ENCODE measurements around the gene TMEM222.
A peak's percentile ranks its signal among the peaks of the same experiment; 100 is the strongest.

Gene TMEM222

DNA sequence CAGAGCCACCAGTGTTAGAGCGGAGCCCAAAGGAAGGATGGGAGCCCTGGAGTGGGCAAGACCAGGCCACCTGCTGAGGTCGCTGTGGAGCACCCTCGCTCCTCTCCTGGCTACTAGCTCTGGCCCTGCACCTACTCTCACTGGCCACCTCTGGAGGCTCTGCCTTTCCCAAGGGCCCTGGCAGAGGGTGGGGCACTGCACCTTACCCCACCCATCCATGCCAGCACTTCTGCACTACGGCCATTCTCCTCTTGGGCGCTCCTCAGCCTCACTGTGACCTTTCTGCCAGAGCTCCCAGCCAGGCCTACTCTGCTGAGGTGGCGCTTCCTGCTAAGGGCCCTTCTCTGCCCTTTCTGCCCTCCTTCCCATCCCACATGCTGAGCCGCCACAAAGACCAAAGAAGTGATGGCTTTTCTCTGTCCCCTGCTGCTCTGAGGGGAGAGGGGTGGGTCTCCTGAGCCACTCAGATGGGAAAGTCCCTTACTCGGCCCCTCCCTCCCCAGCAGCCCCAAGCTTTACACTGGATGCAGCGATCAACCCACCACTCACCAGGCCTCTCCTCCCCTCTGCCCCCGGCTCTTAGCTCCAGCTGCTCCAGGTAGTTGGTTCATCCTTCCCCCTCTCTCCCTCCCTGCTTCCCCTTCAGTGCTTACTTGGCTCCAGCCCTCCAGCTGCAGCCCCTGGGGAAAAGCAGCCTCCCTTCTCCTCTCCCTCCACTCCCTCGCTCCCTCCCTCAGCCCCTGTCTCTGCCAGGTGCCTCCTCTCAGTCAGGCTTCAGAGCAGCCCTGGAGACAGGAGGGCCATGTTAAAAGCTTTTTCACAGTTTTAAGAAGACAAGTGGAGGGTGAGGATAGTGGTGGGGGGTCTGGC lies 14.8 kb upstream of the TMEM222 start:
- DNase-seq, result no peak

GRCh38 chr1:27307874-27308598 lies 13.9 kb upstream of the TMEM222 start:
- DNase-seq, result no peak

DNA sequence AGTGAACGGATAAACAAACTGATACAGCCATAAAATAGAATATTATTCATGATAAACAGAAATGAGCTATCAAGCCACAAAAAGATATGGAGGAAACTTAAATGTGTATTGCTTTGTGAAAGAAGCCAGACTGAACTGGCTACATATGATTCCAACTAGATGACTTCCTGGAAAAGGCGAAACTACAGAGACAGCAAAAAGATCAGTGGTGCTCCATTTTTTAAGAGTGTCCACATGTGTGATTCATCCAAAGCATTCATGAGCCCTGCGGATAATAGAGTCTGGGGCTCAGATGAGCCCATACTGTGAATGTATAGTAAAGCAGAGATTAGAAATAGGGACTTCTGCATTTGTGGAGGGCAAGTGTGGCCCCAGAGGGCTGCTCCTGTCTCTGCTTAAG lies 7.8 kb upstream of the TMEM222 start:
- no peak for DNase-seq

DNA sequence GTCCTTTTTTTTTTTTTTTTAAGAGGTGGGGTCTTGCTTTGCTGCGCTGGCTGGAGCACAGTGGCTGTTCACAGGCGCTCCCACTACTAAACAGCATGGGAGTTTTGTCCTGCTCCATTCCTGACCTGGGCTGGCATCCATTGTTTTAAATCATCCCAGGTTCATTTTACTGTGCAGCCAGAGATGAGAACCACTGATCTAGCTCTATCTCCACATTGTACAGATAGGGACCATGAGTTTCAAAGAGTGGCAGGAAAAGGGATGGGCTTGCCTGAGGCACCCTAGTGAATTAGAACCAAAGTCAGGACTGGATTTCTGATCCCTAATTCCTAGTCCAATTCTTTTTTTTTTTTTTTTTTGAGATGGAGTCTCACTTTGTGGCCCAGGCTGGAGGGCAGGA lies 7.2 kb upstream of the TMEM222 start:
- DNase-seq, result no peak

DNA sequence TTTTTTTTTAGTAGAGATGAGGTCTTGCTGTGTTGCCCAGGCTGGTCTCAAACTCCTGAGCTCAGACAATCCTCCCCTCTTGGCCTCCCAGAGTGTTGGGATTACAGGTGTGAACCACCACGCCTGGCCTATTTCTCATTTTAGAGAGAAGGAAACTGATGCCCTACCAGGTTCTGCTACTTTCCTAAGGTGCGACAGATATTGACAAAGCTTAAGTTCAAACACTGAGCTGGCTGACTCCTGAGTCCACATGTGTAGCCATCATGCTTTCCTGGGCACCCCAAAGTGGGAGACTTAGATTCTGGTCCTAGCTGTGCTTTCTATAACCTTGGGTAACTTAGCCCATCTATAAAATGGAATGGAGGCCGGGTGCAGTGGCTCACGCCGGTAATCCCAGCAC lies 5.1 kb upstream of the TMEM222 start:
- no peak for DNase-seq

DNA sequence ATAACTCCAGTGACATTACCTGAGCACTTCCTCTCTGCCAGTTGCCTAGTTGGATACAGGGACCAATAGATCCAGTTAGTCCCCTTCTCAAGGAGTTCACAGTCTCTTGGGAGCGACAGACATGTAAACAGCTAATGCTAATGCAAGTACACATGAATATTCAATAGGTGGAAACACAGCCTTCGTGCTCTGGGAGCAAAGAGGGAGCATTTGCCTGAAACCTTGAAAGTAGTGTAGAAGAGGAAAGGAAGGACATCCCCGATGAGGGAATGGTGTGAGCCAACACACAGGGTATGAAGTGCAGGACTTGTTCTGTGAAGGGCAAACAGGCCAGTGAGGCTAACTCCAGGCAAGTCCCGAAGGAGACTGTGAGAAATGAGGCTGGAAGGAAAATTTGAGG lies 3.8 kb upstream of the TMEM222 start:
- no peak for DNase-seq

DNA sequence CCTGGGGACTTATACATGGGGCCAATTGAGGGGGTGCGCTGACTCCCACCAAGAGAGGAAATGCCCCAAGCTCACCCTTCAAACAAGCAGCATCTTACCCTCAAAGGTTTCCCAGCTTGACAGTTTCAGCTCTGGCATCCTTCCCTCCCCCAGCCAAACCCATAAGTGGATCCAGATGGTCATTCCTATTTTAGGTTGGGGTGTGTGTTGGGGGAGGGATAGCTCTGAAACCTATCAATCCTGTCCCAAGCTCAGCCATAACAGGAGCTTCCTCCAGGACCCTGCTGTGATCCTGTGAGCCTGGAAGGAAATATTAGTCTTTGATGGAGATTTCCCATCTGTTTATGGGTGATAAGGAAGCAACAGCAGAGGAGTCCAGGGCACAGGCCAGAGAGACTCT lies 3.4 kb upstream of the TMEM222 start:
- DNase-seq, result no peak

- no peak for DNase-seq
Observed at GRCh38 chr1:27322569-27323240, 742 bp downstream of the TMEM222 start.

GRCh38 chr1:27325286-27325685 lies 3.3 kb downstream of the TMEM222 start:
- no peak for DNase-seq

GRCh38 chr1:27327964-27328363 lies 6.0 kb downstream of the TMEM222 start:
- no peak for DNase-seq

DNA sequence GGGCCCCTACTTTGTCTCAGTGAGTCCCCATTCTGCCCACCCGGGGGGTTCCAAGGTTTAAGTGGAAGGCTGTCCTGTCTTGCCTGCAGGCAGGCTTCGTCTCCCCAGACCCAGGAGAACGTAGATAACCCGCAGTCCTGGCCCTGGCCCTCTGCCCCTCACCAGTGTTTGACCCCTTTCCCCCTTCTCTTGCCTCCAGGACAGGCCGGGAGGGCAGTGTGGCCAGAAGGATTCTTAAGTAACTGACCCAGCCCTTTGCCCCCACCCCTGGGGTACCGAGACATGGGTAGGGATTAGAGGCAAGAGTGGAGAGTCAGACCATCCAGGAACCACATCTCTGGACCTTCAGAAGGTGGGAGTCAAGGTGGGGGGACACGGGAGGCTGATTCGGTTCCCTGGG lies 8.8 kb downstream of the TMEM222 start:
- DNase-seq, result no peak

DNA sequence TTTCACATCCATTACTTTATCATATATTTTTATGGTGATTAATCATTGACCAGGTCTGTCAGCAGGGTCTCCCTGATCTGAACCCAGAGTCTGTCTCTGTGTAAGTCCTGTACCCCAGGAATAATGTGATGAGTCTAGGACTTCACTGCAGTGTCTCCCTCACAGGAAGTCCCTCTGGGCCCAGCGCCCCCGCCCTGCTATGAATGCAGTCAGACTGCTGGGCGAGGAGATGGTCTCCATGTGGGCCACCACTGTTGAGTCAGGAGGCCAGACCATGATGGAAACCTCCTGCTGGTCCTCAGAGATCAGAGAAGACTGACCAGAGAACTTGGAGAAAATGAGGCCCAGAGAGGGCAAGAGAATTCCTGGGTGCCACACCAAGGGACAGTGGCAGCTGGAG lies 9.5 kb downstream of the TMEM222 start:
- DNase-seq, result no peak

DNA sequence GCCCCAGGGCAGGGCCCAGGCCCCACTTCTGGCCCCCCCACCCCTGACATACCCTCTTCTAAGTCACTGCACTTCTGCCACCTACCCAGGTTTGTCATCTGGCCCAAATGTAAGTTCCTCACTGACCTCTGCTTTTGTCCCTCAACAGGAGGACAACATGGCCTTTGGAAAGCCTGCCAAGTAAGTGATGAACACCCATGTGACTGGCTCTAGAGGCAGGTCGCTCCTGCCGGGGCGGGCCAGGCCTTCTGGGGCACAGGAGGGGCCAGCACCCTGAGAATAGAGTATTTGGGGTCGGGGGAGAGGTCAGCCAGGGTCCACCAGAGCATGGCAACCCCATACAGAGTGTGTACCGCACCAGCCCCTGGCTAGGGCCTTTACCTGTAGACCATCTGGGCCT lies 10.0 kb downstream of the TMEM222 start:
- DNase-seq, result no peak

GRCh38 chr1:27332536-27333281 lies 10.7 kb downstream of the TMEM222 start:
- DNase-seq, result peak; percentile 82

GRCh38 chr1:27333717-27334279 lies 11.8 kb downstream of the TMEM222 start:
- DNase-seq, result no peak

- DNase-seq, result no peak
Observed at GRCh38 chr1:27335506-27336422, 13.8 kb downstream of the TMEM222 start.

DNA sequence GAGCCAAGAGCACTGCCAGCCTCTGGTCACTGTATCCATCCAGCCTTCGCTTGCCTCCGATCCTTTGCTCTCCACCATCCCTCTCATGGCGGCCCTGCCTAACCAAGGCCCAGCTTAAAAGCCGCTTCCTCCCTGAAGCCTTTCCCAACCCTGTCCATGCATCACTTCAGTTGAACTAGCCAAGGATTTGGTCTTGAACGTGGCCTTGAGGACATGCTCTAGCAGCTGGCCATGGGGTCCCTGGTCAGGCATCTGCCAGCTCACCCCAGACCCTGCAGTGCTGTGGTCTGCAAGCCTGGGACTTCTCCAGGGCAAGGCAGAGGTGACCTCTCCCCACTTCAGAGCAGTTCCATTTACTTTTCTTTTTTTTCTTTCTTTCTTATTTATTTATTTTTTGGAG lies 14.8 kb downstream of the TMEM222 start:
- DNase-seq, result no peak

GRCh38 chr1:27338751-27339150 lies 16.8 kb downstream of the TMEM222 start:
- no peak for DNase-seq

GRCh38 chr1:27339213-27339612 lies 17.2 kb downstream of the TMEM222 start:
- DNase-seq, result no peak

GRCh38 chr1:27341525-27342252 lies 19.7 kb downstream of the TMEM222 start, which contains the start of gene SYTL1:
SYTL1 (plus strand) TSS chr1:27342022; CDS start chr1:27345335, 3,313 bp downstream.
- DNase-seq, result peak; percentile 84

GRCh38 chr1:27342391-27342777 lies 20.4 kb downstream of the TMEM222 start:
- DNase-seq, result peak; percentile 63

All from activated CD8-positive, alpha-beta memory T cell treated with anti-CD3 and anti-CD28 coated beads, Interleukin-2, amount 50 U/mL, for 48 hours (primary cell).